HG02852 (cell line): ENCODE results near the gene SH2D2A.

Experiments used
- ATAC-seq: cut with Tn5 transposase; IDR thresholded peaks from one replicate; pipeline ENCODE4 v1.9.1; 2021; ENCODE audit warnings: mild to moderate bottlenecking, moderate library complexity; ENCODE audit not compliant: unreplicated experiment

SH2D2A gene

DNA sequence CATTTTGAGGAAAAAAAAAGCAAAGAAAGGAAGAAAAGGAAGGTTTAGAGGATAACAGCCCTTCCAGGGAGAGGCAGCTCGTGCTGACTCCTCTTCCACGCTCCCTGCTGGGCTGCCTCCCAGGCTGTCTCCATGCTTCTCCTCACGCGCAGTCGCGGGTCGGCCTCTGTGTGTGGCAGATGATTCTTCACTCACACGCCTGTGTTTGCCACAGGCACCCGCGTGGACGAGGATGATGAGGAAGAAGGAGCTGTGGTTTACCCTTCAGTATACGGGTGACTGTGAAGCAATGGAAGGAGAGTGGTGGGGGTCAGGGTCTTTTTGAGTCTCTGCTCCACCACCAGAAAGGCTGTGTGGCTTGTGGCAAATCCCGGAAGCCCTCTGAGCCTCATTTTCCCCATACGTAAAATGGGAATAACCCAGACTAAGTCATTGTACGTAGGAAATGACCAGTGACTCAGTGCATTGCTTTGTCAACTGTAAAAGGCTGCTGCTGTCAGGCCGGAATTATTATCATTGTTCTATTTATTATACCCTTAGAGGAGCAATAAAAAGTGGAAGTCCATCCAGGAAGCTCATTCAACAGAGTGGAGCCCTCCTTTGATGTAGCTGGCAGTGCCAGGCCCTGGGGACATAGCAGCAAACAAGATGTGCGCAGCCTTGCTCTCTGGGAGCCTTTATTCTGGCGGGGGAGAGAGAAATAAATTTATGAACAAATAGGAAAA is 11.9 kb upstream of the SH2D2A start:
- ATAC-seq = no peak

DNA sequence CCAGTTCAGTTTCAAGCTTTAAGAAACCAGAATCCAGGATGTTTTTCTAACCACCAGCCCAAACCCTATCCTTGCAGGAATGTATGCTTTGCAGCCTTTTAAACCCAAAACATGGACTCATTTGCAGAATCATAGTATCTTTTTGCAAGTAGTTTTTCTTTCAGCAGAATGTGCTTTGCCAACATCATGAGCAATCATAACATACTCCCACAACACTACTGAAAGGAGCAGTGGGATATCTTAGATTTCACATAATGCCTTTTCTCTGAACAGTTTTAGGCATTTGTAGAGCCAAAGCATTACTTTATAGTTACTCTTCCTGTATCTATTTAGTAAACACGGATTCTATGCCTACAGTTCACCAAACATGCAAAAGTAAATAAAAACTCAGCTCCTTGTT is 10.0 kb upstream of the SH2D2A start:
- ATAC-seq = no peak

DNA sequence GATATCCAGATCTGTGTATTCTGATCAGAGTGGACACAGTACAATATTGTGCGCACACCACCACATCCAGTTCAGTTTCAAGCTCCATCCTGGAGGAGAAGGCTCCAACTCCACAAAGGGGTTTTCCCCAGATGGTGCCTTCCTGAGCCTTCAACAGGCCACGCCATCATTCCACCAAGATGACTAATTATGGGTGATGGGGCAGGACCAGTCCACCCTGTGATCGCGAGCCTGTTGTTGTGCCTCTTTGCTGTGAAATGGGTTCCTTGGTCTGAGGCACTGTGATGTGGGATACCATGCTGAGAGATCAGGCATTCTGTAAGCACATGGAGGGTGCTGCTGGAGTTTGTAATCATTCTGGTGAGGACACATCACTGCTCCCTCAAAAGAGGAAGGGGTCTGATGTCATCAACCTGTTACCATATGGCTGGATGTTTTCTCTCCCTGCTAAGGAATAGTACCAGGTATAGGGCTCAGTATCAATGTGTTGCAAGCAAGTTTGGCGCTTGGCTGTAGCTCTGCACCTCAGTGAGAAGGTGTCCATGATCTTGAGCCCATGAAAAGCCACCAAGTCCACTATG is 6.7 kb upstream of the SH2D2A start:
- ATAC-seq = no peak

- no peak for ATAC-seq
These were observed 6.0 kb upstream of the SH2D2A start for GRCh38 chr1:156822680-156823079.

GRCh38 chr1:156821801-156822200 is 5.2 kb upstream of the SH2D2A start:
- ATAC-seq = no peak

- no peak for ATAC-seq
These were observed 656 bp downstream of the SH2D2A start for GRCh38 chr1:156815961-156816422.

GRCh38 chr1:156815307-156815826 is 1.3 kb downstream of the SH2D2A start:
- no peak for ATAC-seq

DNA sequence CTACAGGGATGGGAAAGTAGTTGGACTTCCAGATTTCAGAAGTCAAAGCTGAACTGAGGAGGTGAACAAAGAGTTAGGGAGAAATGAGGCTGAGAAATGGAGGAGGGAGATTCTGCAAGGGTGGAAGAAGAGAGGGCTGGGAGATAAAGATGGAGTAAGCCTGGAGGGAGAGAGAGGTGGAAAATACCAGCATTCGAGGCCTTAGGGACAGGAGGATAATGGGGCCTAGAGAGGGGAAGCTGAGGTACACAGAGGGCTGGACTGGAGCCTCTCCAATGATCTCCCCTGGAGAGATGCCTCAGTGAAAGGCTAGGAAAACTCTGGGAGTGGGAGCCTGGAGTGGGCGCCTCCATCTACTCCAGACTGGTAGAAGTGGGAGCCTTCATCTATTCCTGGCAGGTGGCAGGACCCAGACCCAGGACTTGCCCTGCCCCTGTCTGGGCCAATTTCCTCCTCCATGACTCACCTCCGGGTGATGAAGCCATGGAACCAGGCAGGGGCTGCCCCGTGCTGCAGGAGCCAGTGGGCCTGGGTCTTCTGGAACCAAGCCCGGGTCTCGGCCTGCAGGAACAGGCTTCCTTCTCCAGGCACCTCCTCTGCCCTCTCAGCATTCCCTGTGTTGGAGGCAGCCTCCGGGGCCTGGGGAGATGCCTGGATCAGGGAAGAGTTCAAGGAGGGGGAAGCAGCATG is 1.9 kb downstream of the SH2D2A start:
- ATAC-seq = no peak

DNA sequence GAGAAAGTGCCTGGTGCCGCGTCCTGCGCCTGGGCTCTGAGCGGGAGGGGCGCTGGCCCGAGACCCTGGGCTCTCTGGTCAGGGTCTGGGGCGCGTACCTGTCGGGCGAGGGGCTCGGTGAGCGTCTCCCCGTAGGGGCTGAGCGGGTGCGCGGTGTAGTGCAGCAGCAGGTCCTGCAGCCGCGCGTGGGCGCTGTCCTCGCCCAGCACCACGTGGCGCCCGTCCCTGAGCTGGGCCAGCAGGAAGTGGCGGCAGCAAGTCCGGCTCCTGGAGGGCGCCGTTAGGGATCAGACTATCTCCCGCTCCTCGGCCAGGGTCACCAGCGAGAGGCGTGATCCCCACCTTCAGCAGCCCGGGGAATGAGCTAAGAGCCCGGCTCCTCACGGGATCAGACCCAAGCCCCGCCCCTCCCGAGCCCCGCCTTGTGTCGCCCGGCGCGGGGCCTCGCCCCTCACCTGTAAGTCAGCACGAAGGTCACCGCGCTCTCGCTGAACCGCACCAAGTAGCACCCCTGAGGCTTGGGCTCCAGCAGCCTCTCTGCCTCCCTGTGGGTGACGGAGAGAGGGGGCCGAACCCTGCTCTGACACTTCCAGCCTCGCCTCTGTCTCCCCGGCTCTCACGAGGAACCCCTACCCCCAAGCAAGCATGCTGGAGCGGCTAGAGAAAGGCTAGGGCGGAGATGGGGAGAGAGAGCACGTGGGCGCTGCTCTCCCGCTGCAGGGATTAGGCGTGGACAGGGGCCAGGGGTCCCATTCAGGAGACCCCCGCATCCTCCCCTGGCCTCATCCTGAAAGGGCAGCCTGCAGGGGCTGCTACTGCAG is 2.7 kb downstream of the SH2D2A start:
- ATAC-seq = no peak

DNA sequence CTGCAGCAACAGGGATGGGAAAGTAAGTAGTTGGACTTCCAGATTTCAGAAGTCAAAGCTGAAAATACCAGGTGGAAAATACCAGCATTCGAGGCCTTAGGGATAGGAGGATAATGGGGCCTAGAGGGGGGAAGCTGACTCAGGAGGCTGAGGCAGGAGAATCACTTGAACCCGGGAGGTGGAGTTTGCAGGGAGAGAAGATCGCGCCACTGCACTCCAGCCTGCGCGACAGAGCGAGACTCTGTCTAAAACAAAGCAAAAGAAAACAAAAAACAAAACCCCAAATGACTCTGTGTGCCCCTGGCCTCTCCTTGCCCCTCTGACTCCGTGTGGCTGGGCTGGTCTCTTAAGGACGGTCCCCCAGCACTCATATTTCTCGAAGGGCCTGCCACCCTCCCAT is 3.4 kb downstream of the SH2D2A start:
- no peak for ATAC-seq

DNA sequence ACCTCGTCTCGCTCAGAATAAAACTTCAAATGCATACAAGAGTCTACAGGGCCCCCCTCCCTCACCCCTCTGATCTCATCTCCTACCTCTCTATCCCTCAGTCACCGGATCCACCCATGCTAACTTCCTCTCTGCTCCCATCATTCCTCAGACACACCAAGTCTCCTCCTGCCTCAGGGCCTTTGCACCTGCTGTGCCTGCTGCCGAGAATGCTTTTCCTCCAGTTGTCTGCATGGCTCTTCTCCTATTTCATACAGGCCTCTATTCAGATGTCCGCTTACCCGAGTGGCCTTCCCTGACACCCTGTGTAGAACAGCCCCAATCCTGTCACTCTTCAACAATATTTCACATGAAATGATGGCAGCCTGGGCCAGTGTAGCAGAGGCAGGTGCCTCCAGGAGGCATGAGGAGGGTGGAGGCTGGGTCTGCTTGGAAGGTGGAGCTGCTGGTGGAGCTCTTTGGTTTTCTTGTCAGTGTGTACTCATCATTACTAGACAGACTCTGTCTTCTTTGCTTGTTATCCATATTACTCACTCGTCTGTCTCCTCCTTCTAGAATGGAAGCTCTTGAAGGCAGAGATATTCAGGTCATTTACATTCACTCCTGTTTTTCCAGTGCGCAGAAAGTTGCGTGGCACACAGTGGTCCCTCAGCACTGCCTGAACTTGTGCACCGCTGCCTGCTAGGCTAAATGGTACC is 4.2 kb downstream of the SH2D2A start:
- no peak for ATAC-seq

GRCh38 chr1:156811168-156811567 is 5.5 kb downstream of the SH2D2A start:
- no peak for ATAC-seq

DNA sequence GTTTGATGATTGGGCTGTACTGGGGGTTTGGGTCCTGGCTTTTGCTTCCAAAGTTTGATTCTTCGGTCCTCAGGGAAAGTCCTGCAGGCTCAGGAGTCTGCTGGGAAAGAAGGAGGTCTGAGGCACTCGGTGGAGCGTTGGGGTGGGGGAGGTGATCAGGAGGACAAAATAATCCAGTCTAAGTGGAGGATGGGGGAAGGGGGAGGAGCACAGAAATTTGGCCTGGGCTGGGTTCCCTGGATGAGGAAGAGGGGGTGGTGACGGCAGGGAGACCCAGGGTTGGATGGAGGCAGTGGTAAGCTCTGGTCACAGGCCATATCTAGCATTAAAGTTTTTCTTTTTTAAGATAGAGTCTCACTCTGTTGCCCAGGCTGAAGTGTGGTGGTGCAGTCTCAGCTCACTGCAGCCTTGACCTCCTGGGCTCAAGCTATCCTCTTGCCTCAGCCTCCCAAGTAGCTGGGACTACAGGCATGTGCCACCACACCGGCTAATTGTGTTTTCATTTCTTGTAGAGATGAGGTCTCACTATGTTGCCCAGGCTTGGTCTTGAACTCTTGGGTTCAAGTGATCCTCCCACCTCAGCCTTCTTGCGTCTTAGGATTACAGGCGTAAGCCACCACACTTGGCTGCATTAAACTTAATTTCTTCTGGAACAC is 6.8 kb downstream of the SH2D2A start:
- no peak for ATAC-seq

GRCh38 chr1:156809281-156809680 is 7.4 kb downstream of the SH2D2A start:
- no peak for ATAC-seq

GRCh38 chr1:156808186-156809030 is 8.2 kb downstream of the SH2D2A start:
- ATAC-seq = no peak

DNA sequence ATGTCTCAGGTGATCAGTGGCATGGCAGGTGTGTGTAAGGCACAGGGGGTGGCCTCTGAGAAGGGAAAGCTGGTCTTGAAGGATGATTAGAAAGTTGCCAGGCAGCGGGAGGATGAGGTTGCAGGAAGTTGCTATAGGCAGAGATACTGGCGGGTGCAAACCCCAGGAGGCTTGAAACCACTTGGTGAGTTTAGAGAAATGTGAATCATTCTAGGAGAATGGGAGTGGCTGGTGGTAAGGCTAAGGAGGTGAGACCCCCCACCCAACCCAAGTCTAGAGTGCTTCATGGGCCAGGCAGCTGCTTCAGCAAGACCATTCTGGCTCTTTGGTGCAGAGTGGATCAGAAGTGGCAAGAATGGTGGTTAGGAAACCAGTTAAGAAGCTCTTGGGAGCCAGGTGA is 9.0 kb downstream of the SH2D2A start:
- ATAC-seq = no peak

DNA sequence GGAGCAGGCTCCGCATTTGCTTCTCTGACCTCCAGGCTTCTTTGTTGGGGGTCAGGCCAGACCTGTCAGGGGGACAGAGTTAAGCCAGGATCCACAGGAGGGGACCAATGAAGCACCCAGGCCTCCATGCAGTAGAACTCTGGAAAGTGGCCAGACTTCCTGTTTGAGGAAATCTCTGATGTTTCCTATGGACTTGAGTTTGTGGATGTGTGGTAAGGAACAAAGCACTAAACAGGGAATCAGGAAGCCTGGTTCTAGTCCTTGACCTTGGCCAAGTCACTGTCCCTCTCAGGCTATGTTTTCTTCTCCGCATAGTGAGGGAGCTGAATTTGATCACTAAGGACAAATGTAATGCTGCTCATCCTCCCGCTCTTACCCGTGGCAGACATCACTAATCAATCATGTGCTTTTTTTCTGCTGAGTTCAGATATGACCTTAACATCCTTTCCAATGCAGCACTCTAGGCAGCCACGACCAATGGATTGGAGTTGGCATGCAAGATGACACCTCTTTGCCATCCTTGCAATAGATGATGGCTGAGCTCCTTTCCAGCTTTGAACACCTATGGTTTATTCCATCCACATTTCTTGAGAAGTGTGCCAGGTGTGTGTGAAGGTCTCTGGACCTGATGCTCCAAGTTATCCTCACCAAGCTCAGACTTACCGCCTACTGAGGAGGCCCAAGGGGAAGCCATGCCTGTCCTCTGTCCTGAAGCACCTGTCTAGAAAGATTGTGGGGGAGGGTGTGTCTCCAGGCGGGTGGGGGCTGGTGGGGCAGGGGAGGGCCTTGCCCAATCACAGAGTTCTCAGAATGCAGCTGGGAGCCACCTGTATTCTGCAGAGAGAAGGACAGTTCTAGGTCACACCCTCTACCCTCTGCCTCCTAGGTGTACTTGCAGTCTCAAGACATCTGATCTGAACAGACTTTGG is 9.9 kb downstream of the SH2D2A start:
- ATAC-seq = no peak
